ENCODE results near the gene AGTPBP1. TPM values are rescaled to one million over a fixed set of nuclear protein-coding genes. Genes with fewer than 3 reads are reported as not detected.

The AGTPBP1 gene
- total and polyA plus RNA-seq, 9 donors = 3.7 to 17.3 (median 11.8) TPM

- H3K9me3 ChIP-seq = no peaks in the 10 kb centered on the region
- intact Hi-C loops (cut with DNase I) = no loop called here
- no peak overlapping the region for H3K4me3 ChIP-seq
- DNase-seq = no peak
- TF ChIP-seq CTCF (IDR thresholded peaks at IDR 0.05) = no peak
- TF ChIP-seq POLR2A (IDR thresholded peaks at IDR 0.05) = no peak
- TF ChIP-seq EP300 (IDR thresholded peaks at IDR 0.05) = no peak
- WGBS, 3 donors = 50 to 73% (median 65%) methylated on average over 1 of the region's 1 CpG
- no peak overlapping the region for H3K27ac ChIP-seq
- no peaks in the 10 kb centered on the region for H3K27me3 ChIP-seq
- no peaks in the 10 kb centered on the region for H3K4me1 ChIP-seq (ENCODE audit: insufficient read depth)
- H3K36me3 ChIP-seq = no peaks in the 10 kb centered on the region
Measured at GRCh38 chr9:85543196-85543595, 198.6 kb downstream of the AGTPBP1 start.

GRCh38 chr9:85541876-85542275 lies 199.9 kb downstream of the AGTPBP1 start:
- H3K36me3 ChIP-seq = no peaks in the 10 kb centered on the region

GRCh38 chr9:85536514-85536913 lies 205.2 kb downstream of the AGTPBP1 start:
- Histone ChIP-seq H3K27ac (no peak overlapping the region), H3K27me3 (no peaks in the 10 kb centered on the region), H3K9me3 (no peaks in the 10 kb centered on the region), H3K36me3 (no peaks in the 10 kb centered on the region), H3K4me3 (no peak overlapping the region), H3K4me1 (ENCODE audit: insufficient read depth) (peaks cover 4% of the 10 kb centered on the region)
- intact Hi-C loops (cut with DNase I) = no loop called here
- WGBS, 3 donors = 63 to 73% (median 70%) methylated on average over 6 of the region's 6 CpGs
- no peak for TF ChIP-seq EP300 (IDR thresholded peaks at IDR 0.05)
- TF ChIP-seq CTCF (IDR thresholded peaks at IDR 0.05) = no peak
- no peak for TF ChIP-seq POLR2A (IDR thresholded peaks at IDR 0.05)
- no peak for DNase-seq

More at GRCh38 chr9:85541876-85542275, 199.9 kb downstream of the AGTPBP1 start:
- H3K4me1 ChIP-seq (ENCODE audit: insufficient read depth) = no peaks in the 10 kb centered on the region
- WGBS, 3 donors = 86 to 88% (median 86%) methylated on average over 4 of the region's 4 CpGs
- intact Hi-C loops (cut with DNase I) = no loop called here
- DNase-seq = no peak
- no peaks in the 10 kb centered on the region for H3K27me3 ChIP-seq
- no peaks in the 10 kb centered on the region for H3K9me3 ChIP-seq
- H3K27ac ChIP-seq = no peak overlapping the region
- TF ChIP-seq POLR2A (IDR thresholded peaks at IDR 0.05) = no peak
- TF ChIP-seq CTCF (IDR thresholded peaks at IDR 0.05) = no peak
- TF ChIP-seq EP300 (IDR thresholded peaks at IDR 0.05) = no peak
- no peak overlapping the region for H3K4me3 ChIP-seq

- TF ChIP-seq POLR2A (IDR thresholded peaks at IDR 0.05) = no peak
- no peak for TF ChIP-seq EP300 (IDR thresholded peaks at IDR 0.05)
- TF ChIP-seq CTCF (IDR thresholded peaks at IDR 0.05) = no peak
- intact Hi-C loops (cut with DNase I) = no loop called here
- no peak overlapping the region for H3K27ac ChIP-seq
- H3K9me3 ChIP-seq = no peaks in the 10 kb centered on the region
- H3K36me3 ChIP-seq = no peaks in the 10 kb centered on the region
- H3K4me3 ChIP-seq = no peak overlapping the region
- DNase-seq = no peak
- WGBS, 3 donors = 5 to 6% (median 5%) methylated on average over 2 of the region's 2 CpGs
- H3K4me1 ChIP-seq (ENCODE audit: insufficient read depth) = peaks cover 4% of the 10 kb centered on the region
- no peaks in the 10 kb centered on the region for H3K27me3 ChIP-seq
Measured at GRCh38 chr9:85536076-85536475, 205.7 kb downstream of the AGTPBP1 start.
